Epithelial cell of proximal tubule (primary cell): ENCODE results near the gene CFP. TPM values are rescaled to one million over a fixed set of nuclear protein-coding genes. Genes with fewer than 3 reads are reported as not detected.

ENCODE experiments used
- DNase-seq: peaks from one replicate; pipeline ENCODE4 v3.0.0-alpha.2; 2011; ENCODE audit warnings: low read depth
- H3K4me3 ChIP-seq: 2 replicates; pipeline ENCODE4 v1.5.1; 2011; ENCODE audit warnings: low read depth, mild to moderate bottlenecking, low read length
- CTCF ChIP-seq: conservative IDR thresholded peaks from 2 replicates; pipeline ENCODE4 v1.5.1; 2012; ENCODE audit warnings: low read depth, mild to moderate bottlenecking, low read length
- total RNA-seq: library from RNA; depleted of rRNA; stranded (reverse); fragments of >200 nt; gene quantifications from 2 replicates; pipeline ENCODE4 v1.2.3, GENCODE V29; 2015

Gene CFP
- total RNA-seq, 1 donor from 2014 or later: 0.06 TPM

DNA sequence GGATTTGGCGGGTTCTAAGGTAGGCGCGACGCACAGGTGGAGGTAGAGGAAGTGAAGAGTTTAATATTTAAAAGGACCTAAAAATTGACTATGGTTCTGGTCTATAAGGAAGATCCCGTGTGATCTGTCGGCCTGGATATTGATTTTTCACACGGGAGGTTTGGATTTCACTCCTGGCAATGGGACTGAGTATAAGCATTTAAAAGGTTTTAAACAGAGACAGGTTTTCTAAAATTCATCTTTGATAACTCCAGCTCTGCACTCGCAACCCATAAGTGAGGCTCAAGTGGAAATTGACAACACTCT lies 29.6 kb upstream of the CFP start:
- no peak for DNase-seq
- TF ChIP-seq CTCF: no peak

DNA sequence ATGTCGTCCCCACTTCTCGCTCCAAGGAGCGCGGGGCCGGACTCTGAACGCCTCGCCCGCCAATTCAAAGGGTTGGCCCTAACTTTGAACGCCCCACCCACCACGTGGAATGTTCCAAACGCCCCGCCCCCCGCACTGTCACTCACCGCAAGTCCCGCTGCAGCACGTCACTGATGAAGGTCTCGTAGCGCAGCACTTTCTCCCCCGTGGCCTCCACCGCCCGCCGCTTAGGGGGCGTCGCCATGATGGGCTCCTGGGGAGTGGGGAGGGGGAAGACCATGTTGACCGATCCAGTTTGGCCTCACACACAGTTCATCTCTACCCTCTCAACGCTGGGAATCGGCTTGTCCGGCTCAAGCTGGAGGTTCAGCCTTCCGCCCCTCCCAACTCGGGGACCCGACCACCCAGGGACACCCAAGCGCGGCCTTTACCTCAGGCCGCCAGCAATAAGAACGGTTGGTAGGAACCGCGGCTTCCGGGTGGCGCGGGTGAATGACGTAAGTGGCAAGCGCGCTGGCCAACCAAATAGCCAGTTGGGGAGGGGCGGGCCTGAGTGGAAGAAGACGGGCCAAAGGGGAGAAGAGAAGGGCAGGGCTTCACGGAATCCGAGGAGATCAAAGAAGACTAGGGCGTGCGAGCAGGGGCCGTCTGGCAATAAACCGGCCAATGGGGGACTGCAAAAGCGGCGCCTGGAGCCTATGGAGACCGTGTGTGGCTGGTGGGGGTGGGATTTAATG lies 29.1 kb upstream of the CFP start, which contains the start of gene UXT:
Gene UXT, minus strand, starts transcription at position 497 of the 737 bp plus-strand sequence. Its CDS starts 253 bp downstream, at position 244.
- H3K4me3 ChIP-seq: peak within 1 kb of the TSS; percentile 73
- DNase-seq: peak; percentile 56
- no peak for TF ChIP-seq CTCF

More for the DNA sequence above, 29.6 kb upstream of the CFP start:
- peak overlapping the region; percentile 73 for H3K4me3 ChIP-seq

DNA sequence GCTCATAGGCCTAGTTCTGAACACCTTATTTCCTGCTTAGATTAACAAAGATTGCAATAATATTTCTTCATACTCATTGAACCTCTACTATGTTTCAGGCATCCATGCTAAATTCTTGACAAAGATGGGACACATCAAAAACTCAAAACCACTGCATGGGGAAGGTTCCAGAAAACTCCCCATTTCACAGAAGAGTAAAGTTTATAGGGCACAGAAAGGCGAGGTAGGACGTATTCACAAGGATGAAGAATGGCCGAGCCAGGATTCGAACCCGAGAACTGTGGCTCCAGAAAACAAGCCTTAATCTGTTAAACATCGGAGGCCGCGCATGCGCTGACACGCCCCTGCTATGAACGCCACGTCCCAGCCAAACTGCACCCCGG lies 28.6 kb upstream of the CFP start:
- DNase-seq: no peak
- H3K4me3 ChIP-seq: peak overlapping the region; percentile 73
- TF ChIP-seq CTCF: no peak

DNA sequence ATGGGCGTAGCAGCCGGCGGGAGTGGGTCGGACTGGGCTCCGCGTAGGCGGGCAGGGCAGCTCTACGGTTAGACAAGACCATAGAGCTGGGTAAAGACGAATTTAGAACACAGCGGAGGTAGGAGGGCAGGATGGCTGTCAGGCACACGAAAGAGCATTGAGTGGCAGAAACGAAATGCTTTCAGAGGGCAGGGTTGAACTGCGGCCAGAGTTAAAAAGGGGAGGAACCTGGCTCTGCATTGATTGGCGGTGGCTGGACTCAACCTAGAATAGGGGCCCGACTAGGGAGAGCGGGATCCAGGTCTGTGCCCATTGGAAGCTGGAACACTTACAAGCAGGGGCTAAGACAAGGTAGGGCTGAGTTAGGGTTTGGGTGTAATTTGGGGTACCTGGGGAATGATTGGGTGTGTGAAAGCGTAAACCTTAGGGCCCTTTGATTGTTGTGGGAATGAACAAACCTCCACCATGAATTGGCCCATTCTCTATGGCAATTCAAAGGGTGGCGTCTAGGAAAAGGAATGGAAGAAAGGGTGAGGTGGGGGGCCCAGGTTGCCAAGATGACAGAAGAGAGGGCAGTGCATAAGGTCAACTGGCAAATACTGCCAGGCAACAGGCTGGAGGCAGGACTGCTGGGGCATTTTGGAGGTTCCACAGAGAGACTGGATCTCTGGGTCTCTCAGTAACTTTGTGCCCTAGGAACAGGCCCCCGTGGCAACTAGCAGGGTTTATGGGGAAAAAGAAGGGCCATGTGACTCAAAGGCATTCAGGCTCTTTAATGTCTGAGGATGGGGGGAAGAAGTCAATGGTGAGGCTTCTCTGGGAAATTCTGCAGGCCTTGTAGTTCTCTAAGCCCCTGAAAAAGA lies 21.5 kb upstream of the CFP start:
- DNase-seq: no peak
- peak overlapping the region; percentile 54 for H3K4me3 ChIP-seq
- no peak for TF ChIP-seq CTCF

- peak; percentile 60 for DNase-seq
- no peak for TF ChIP-seq CTCF
- H3K4me3 ChIP-seq: peak within 1 kb of the TSS; percentile 73
Measured at GRCh38 chrX:47650164-47651042, 20.7 kb upstream of the CFP start, which contains the start of gene ELK1. TSS of gene ELK1 (minus strand) at chrX:47650563. CDS start at chrX:47641441, 9,122 bp downstream.

- no peak for TF ChIP-seq CTCF
- peak overlapping the region; percentile 73 for H3K4me3 ChIP-seq
- no peak for DNase-seq
Measured at GRCh38 chrX:47649781-47650163, 20.0 kb upstream of the CFP start.
